OCI-LY7 (cell line): ENCODE measurements around the gene BICDL1. TPM values are rescaled to one million over a fixed set of nuclear protein-coding genes. Genes with fewer than 3 reads are reported as not detected.

ENCODE experiments used
- BruUV-seq: library from RNA; stranded (reverse); fragments of 400-500 nt; replicated peaks from 2 replicates; lab custom pipeline; 2021; lab: Mats Ljungman, UMichigan
- CTCF ChIA-PET: fragments of 300-600 bp; sonication (Branson Sonifier 250); formaldehyde crosslinking; loops from one replicate; lab custom pipeline; 2022; ENCODE audit warnings: antibody characterized with exemption; ENCODE audit not compliant: unreplicated experiment; lab: Charles Lee
- POLR2A ChIA-PET: fragments of 300-600 bp; sonication (Branson Sonifier 250); formaldehyde crosslinking; loops from one replicate; lab custom pipeline; 2022; ENCODE audit warnings: antibody characterized with exemption; lab: Charles Lee
- DNase-seq: peaks from one replicate; pipeline ENCODE4 v3.0.0-alpha.2; 2015; ENCODE audit warnings: low spot score
- H2AFZ ChIP-seq: fragments of 200-600 bp; sonication (generic), shearing (Covaris generic); 2 replicates; pipeline ENCODE4 v1.6.1; 2014; ENCODE audit warnings: mild to moderate bottlenecking, antibody characterized with exemption, low read length, moderate library complexity
- H3K27ac ChIP-seq: fragments of 200-600 bp; sonication (generic); 2 replicates; pipeline ENCODE4 v1.5.1; 2014; ENCODE audit warnings: mixed run types, low read depth, mild to moderate bottlenecking, moderate library complexity, low read length, inconsistent platforms; ENCODE audit not compliant: poor library complexity, severe bottlenecking
- H3K36me3 ChIP-seq: fragments of 200-600 bp; sonication (generic); 2 replicates; pipeline ENCODE4 v1.6.1; 2014; ENCODE audit warnings: mild to moderate bottlenecking, antibody characterized with exemption, low read length, moderate library complexity, mixed read lengths; ENCODE audit not compliant: insufficient read depth
- H3K4me1 ChIP-seq: fragments of 200-600 bp; sonication (generic); 2 replicates; pipeline ENCODE4 v1.5.1; 2014; ENCODE audit warnings: mild to moderate bottlenecking, low read length; ENCODE audit not compliant: insufficient read depth, poor library complexity, severe bottlenecking
- H3K4me2 ChIP-seq: fragments of 200-600 bp; sonication (generic); 2 replicates; pipeline ENCODE4 v1.6.1; 2014; ENCODE audit warnings: mild to moderate bottlenecking, low read length
- H3K4me3 ChIP-seq: fragments of 200-600 bp; sonication (generic); 2 replicates; pipeline ENCODE4 v1.5.1; 2014; ENCODE audit warnings: mild to moderate bottlenecking, low read depth, low read length; ENCODE audit not compliant: poor library complexity, severe bottlenecking
- H3K79me2 ChIP-seq: fragments of 200-600 bp; sonication (generic); 2 replicates; pipeline ENCODE4 v1.6.1; 2016; ENCODE audit warnings: low read depth, mild to moderate bottlenecking, low read length, moderate library complexity, mixed read lengths; ENCODE audit not compliant: insufficient read depth
- H3K9me2 ChIP-seq: fragments of 200-600 bp; sonication (generic); 2 replicates; pipeline ENCODE4 v1.6.1; 2016; ENCODE audit warnings: mild to moderate bottlenecking, low read length, mixed read lengths; ENCODE audit not compliant: insufficient read depth
- H3K9me3 ChIP-seq: fragments of 200-600 bp; sonication (generic); 2 replicates; pipeline ENCODE4 v1.6.1; 2014; ENCODE audit warnings: mild to moderate bottlenecking, mixed run types, low read length, mixed read lengths
- H4K20me1 ChIP-seq: fragments of 200-600 bp; sonication (generic); 2 replicates; pipeline ENCODE4 v1.6.1; 2014; ENCODE audit warnings: mild to moderate bottlenecking, antibody characterized with exemption, low read length, moderate library complexity, mixed read lengths; ENCODE audit not compliant: insufficient read depth
- CTCF ChIP-seq: fragments of 200-600 bp; sonication (generic); conservative IDR thresholded peaks from 2 replicates; pipeline ENCODE4 v1.5.1; 2014; ENCODE audit warnings: mild to moderate bottlenecking, antibody characterized with exemption, low read length, moderate library complexity, mixed read lengths
- EZH2phosphoT487 ChIP-seq: fragments of 200-600 bp; sonication (generic); IDR thresholded peaks from 2 replicates; pipeline ENCODE4 v1.6.1; 2018; ENCODE audit warnings: low read depth, borderline replicate concordance, mild to moderate bottlenecking, mixed run types, antibody characterized with exemption, low read length, moderate library complexity, mixed read lengths
- intact Hi-C: fragments of 100-400 bp; cut with micrococcal nuclease; formaldehyde crosslinking; loops from one replicate; pipeline ENCODE4 v1.10.0; 2022; ENCODE audit not compliant: unreplicated experiment
- total RNA-seq, 2 experiments: library from RNA; depleted of rRNA in 1 of 2; stranded (reverse); fragments of >200 nt in 1 of 2; shearing (Covaris generic) in 1 of 2; gene quantifications; 2 replicates each; pipeline ENCODE4 v1.2.3, GENCODE V29; 2014 to 2022

BICDL1 gene
- total RNA-seq, 2 experiments from 2014 or later, result 6.5 to 22.6 TPM

GRCh38 chr12:120089796-120090195 is 100.8 kb downstream of the BICDL1 start:
- no peaks in the 10 kb centered on the region for H4K20me1 ChIP-seq
- no peaks in the 10 kb centered on the region for H3K79me2 ChIP-seq
- ChIA-PET CTCF (interaction anchor here (1.2 kb wide), 1 partner anchor 8 kb away, joined by 3 read pairs; no protein-coding TSS in a partner anchor), POLR2A (interaction anchor here (0.5 kb wide), 1 partner anchor 1634 kb away, joined by 3 read pairs; no protein-coding TSS in a partner anchor)
- H3K4me3 ChIP-seq, result no peak overlapping the region
- no peaks in the 10 kb centered on the region for H3K9me3 ChIP-seq
- H3K4me2 ChIP-seq, result no peak overlapping the region
- no peak for DNase-seq
- H3K36me3 ChIP-seq, result peaks cover 41% of the 10 kb centered on the region
- intact Hi-C loops, result loop anchor here (10.0 kb wide), 1 partner anchor 175 kb away; the partner anchor contains the start of gene PXN
- TF ChIP-seq EZH2phosphoT487, result no peak
- TF ChIP-seq CTCF, result no peak
- no peak overlapping the region for H2AFZ ChIP-seq
- no peaks in the 10 kb centered on the region for H3K9me2 ChIP-seq
- no peak overlapping the region for H3K27ac ChIP-seq
- BruUV-seq, result no TSS peak
- peaks cover 23% of the 10 kb centered on the region for H3K4me1 ChIP-seq

GRCh38 chr12:120090206-120090605 is 101.2 kb downstream of the BICDL1 start:
- no peak for DNase-seq
- intact Hi-C loops, result no loop called here
- H2AFZ ChIP-seq, result no peak overlapping the region
- TF ChIP-seq CTCF (no peak), EZH2phosphoT487 (no peak)
- no peaks in the 10 kb centered on the region for H4K20me1 ChIP-seq
- BruUV-seq, result no TSS peak
- no peaks in the 10 kb centered on the region for H3K79me2 ChIP-seq
- no peak overlapping the region for H3K27ac ChIP-seq
- no peak overlapping the region for H3K4me2 ChIP-seq
- POLR2A ChIA-PET, result no interaction called here
- H3K4me1 ChIP-seq, result peaks cover 23% of the 10 kb centered on the region
- H3K9me2 ChIP-seq, result no peaks in the 10 kb centered on the region
- no peaks in the 10 kb centered on the region for H3K9me3 ChIP-seq
- CTCF ChIA-PET, result interaction anchor here (1.2 kb wide), 1 partner anchor 9 kb away, joined by 3 read pairs; no protein-coding TSS in a partner anchor
- peaks cover 42% of the 10 kb centered on the region for H3K36me3 ChIP-seq
- H3K4me3 ChIP-seq, result no peak overlapping the region

- Histone ChIP-seq H3K4me3 (no peak overlapping the region), H2AFZ (no peak overlapping the region), H3K9me3 (no peaks in the 10 kb centered on the region), H3K9me2 (no peaks in the 10 kb centered on the region), H3K36me3 (peaks cover 46% of the 10 kb centered on the region), H3K27ac (no peak overlapping the region), H3K4me2 (no peak overlapping the region), H3K79me2 (no peaks in the 10 kb centered on the region), H4K20me1 (no peaks in the 10 kb centered on the region), H3K4me1 (peaks cover 21% of the 10 kb centered on the region)
- no TSS peak for BruUV-seq
- DNase-seq, result no peak
- POLR2A ChIA-PET, result no interaction called here
- intact Hi-C loops, result no loop called here
- TF ChIP-seq EZH2phosphoT487 (no peak), CTCF (no peak)
- CTCF ChIA-PET, result interaction anchor here (1.2 kb wide), 1 partner anchor 9 kb away, joined by 3 read pairs; no protein-coding TSS in a partner anchor
These were observed 101.7 kb downstream of the BICDL1 start for GRCh38 chr12:120090626-120091295.
